ENCODE measurements around the gene ADAMTS18. TPM values are rescaled to one million over a fixed set of nuclear protein-coding genes. Genes with fewer than 3 reads are reported as not detected.
A peak's percentile ranks its signal among the peaks of the same experiment; 100 is the strongest.

ADAMTS18 gene
- total and polyA plus RNA-seq, 2 donors (not counting 3 experiments of a cell fraction or from before 2014, with no cell fraction given) = 18.4 to 27.5 TPM

DNA sequence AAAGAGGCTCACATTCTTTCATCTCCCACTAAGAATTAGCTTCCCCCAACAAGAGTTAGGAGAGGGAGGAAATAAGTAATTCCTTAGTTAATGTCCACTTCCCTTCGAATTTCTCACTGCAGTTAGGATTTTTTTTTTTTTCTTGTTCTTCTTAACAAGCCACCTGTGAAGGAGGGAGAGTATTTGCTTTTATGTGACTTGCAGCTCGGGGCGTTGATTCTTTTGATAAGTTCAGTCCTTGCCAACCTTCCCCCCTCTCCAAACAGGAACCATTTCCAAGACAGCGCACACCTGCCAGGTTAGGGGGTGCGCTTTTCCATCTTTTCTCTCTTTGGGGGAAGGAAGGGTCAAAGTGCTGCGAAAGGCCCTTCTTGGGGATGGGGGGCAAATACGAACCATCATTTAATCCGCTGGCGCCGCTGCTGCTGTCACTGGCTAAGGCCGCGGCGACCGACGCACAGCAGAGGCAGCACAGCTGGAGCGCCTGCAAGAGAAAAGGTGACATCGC is 758 bp downstream of the ADAMTS18 start:
- Histone ChIP-seq H3K36me3 (ENCODE audit: control insufficient read depth in 2 of 2, extremely low read depth in 1 of 2, insufficient read depth in 2 of 2, low read length in 2 of 2) (no peaks in the 10 kb centered on the region), H3K27ac (ENCODE audit: insufficient read depth, low read depth, low read length) (no peak overlapping the region), H3K4me3 (replicated peaks in 1 of 3; ENCODE audit: insufficient read depth in 1 of 3, low read depth in 1 of 3, low read length in 3 of 3) (peak overlapping the region; percentile 60 to 68 (median 66)), H3K9ac (replicated peaks; ENCODE audit: extremely low read depth, insufficient read depth, low read length) (peak overlapping the region; percentile 47), H2AFZ (ENCODE audit: low read depth, low read length) (peak overlapping the region; percentile 76), H3K9me1 (replicated peaks; ENCODE audit: control insufficient read depth, extremely low read depth, insufficient read depth, low read length) (no peaks in the 10 kb centered on the region), H3K27me3 (ENCODE audit: control insufficient read depth in 2 of 2, insufficient read depth in 2 of 2, low read length in 2 of 2) (peaks cover 0 to 3% of the 10 kb centered on the region in 2 experiments), H3K79me2 (ENCODE audit: control insufficient read depth, insufficient read depth, low read length) (peaks cover 34% of the 10 kb centered on the region), H3K9me3 (replicated peaks; ENCODE audit: control insufficient read depth, insufficient read depth, low read length) (no peaks in the 10 kb centered on the region), H4K20me1 (replicated peaks; ENCODE audit: control insufficient read depth, extremely low read depth, insufficient read depth, low read length) (no peaks in the 10 kb centered on the region), H3K4me2 (ENCODE audit: insufficient read depth, low read length) (peak overlapping the region; percentile 73), H3K4me1 (ENCODE audit: control insufficient read depth, extremely low read depth, insufficient read depth, low read length) (peaks cover 35% of the 10 kb centered on the region)
- dilution Hi-C loops (cut with MboI; ENCODE audit: extremely low pct_ligation_motif_present, low sequenced_read_pairs) = no loop called here
- ChIA-PET CTCF (interaction anchor here (1.3 to 11.3 kb wide), 4 partner anchors 141 to 569 kb away, joined by 3 to 366 read pairs (median 25); no protein-coding TSS in a partner anchor), POLR2A (interaction anchor here (2.6 kb wide), 1 partner anchor 152 kb away, joined by 13 read pairs; no protein-coding TSS in a partner anchor)
- intact Hi-C loops (cut with micrococcal nuclease) = no loop called here
- BruUV-seq (replicated peaks) = no TSS peak
- FAIRE-seq (no peak), DNase-seq (ENCODE audit: low read depth, low spot score) (no peak)
- no peak for TF ChIP-seq MYC (IDR thresholded peaks at IDR 0.05; ENCODE audit: low read depth, low read length)
- TF ChIP-seq, protein P1, sequence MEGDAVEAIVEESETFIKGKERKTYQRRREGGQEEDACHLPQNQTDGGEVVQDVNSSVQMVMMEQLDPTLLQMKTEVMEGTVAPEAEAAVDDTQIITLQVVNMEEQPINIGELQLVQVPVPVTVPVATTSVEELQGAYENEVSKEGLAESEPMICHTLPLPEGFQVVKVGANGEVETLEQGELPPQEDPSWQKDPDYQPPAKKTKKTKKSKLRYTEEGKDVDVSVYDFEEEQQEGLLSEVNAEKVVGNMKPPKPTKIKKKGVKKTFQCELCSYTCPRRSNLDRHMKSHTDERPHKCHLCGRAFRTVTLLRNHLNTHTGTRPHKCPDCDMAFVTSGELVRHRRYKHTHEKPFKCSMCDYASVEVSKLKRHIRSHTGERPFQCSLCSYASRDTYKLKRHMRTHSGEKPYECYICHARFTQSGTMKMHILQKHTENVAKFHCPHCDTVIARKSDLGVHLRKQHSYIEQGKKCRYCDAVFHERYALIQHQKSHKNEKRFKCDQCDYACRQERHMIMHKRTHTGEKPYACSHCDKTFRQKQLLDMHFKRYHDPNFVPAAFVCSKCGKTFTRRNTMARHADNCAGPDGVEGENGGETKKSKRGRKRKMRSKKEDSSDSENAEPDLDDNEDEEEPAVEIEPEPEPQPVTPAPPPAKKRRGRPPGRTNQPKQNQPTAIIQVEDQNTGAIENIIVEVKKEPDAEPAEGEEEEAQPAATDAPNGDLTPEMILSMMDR (IDR thresholded peaks at IDR 0.05; ENCODE audit: extremely low read depth in 1 of 2, insufficient read depth in 1 of 2, low read depth in 1 of 2, low read length in 2 of 2) = no peak

DNA sequence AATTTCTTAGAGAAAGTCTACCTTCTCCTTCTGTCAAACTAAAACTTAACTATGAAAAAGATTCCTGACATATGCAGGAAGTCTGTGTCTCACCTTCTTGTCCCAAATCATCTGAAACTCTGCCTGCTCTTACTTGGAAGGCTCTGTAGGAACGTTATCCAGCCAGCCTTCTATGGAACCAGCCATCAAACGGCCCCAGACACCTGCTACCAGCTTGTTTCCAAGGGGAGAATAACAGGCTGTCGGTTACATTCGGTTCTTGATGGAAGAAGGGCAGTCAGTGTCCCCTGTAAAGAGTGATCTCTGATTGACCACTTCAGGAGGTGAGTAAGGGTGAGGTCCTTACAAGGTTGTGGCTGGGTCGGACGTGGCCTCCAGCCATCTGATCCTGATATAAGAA is 1.7 kb downstream of the ADAMTS18 start:
- Histone ChIP-seq H3K36me3 (ENCODE audit: control insufficient read depth in 2 of 2, extremely low read depth in 1 of 2, insufficient read depth in 2 of 2, low read length in 2 of 2) (no peaks in the 10 kb centered on the region), H3K27ac (ENCODE audit: insufficient read depth, low read depth, low read length) (no peak overlapping the region), H3K79me2 (ENCODE audit: control insufficient read depth, insufficient read depth, low read length) (peaks cover 43% of the 10 kb centered on the region), H3K9ac (replicated peaks; ENCODE audit: extremely low read depth, insufficient read depth, low read length) (no peak overlapping the region), H4K20me1 (replicated peaks; ENCODE audit: control insufficient read depth, extremely low read depth, insufficient read depth, low read length) (no peaks in the 10 kb centered on the region), H3K9me3 (replicated peaks; ENCODE audit: control insufficient read depth, insufficient read depth, low read length) (no peaks in the 10 kb centered on the region), H3K4me1 (ENCODE audit: control insufficient read depth, extremely low read depth, insufficient read depth, low read length) (peaks cover 27% of the 10 kb centered on the region), H3K4me2 (ENCODE audit: insufficient read depth, low read length) (peak overlapping the region; percentile 42), H3K9me1 (replicated peaks; ENCODE audit: control insufficient read depth, extremely low read depth, insufficient read depth, low read length) (no peaks in the 10 kb centered on the region), H3K27me3 (ENCODE audit: control insufficient read depth in 2 of 2, insufficient read depth in 2 of 2, low read length in 2 of 2) (peaks cover 0 to 3% of the 10 kb centered on the region in 2 experiments), H3K4me3 (replicated peaks in 1 of 3; ENCODE audit: insufficient read depth in 1 of 3, low read depth in 1 of 3, low read length in 3 of 3) (peak overlapping the region; percentile 31 to 68 (median 66)), H2AFZ (ENCODE audit: low read depth, low read length) (no peak overlapping the region)
- FAIRE-seq = no peak
- no peak for DNase-seq (ENCODE audit: low read depth, low spot score)
- CTCF ChIA-PET = interaction anchor here (1.0 to 11.3 kb wide), 5 partner anchors 60 to 570 kb away, joined by 3 to 366 read pairs (median 9); no protein-coding TSS in a partner anchor
- POLR2A ChIA-PET = no interaction called here
- TF ChIP-seq EZH2 (IDR thresholded peaks at IDR 0.05; ENCODE audit: borderline replicate concordance, low read depth, low read length, severe bottlenecking) (no peak), MYC (IDR thresholded peaks at IDR 0.05; ENCODE audit: low read depth, low read length) (no peak), JUN (IDR thresholded peaks at IDR 0.05; ENCODE audit: borderline replicate concordance, insufficient read depth, insufficient read length, low read depth) (no peak), FOS (IDR thresholded peaks at IDR 0.05; ENCODE audit: borderline replicate concordance, insufficient read depth, low read length) (no peak), GATA2 (IDR thresholded peaks at IDR 0.05; ENCODE audit: insufficient read depth, insufficient read length, low read depth, low read length) (no peak), POLR2AphosphoS5 (IDR thresholded peaks at IDR 0.05; ENCODE audit: insufficient read depth, low read depth, low read length) (no peak), POLR2A (IDR thresholded peaks at IDR 0.05; ENCODE audit: low read depth, low read length) (no peak)
- TF ChIP-seq, protein P1 (IDR thresholded peaks at IDR 0.05; ENCODE audit: extremely low read depth in 1 of 2, insufficient read depth in 1 of 2, low read depth in 1 of 2, low read length in 2 of 2) = no peak
- TF ChIP-seq, protein P2, sequence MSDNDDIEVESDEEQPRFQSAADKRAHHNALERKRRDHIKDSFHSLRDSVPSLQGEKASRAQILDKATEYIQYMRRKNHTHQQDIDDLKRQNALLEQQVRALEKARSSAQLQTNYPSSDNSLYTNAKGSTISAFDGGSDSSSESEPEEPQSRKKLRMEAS (IDR thresholded peaks at IDR 0.05; ENCODE audit: insufficient read depth, insufficient read length) = no peak
- no TSS peak for BruUV-seq (replicated peaks)
- dilution Hi-C loops (cut with MboI; ENCODE audit: extremely low pct_ligation_motif_present, low sequenced_read_pairs) (no loop called here), intact Hi-C loops (cut with micrococcal nuclease) (no loop called here)
